GM18508 (cell line): ENCODE data around the gene PPP4C.
A peak's percentile ranks its signal among the peaks of the same experiment; 100 is the strongest.

Source experiments
- ATAC-seq: cut with Tn5 transposase; IDR thresholded peaks from one replicate; pipeline ENCODE4 v1.9.1; 2021; ENCODE audit warnings: moderate number of reproducible peaks; ENCODE audit not compliant: insufficient read depth, unreplicated experiment

Gene PPP4C

GRCh38 chr16:30077656-30078055 lies 1.9 kb downstream of the PPP4C start:
- no peak for ATAC-seq

GRCh38 chr16:30078744-30079143 lies 3.0 kb downstream of the PPP4C start:
- ATAC-seq: no peak

- ATAC-seq: no peak
These were observed 3.7 kb downstream of the PPP4C start for GRCh38 chr16:30079480-30079879.

- no peak for ATAC-seq
These were observed 6.8 kb downstream of the PPP4C start for GRCh38 chr16:30082545-30083090.

GRCh38 chr16:30083216-30084055 lies 7.6 kb downstream of the PPP4C start:
- ATAC-seq: no peak

- ATAC-seq: no peak
These were observed 8.5 kb downstream of the PPP4C start for GRCh38 chr16:30084096-30084815.

GRCh38 chr16:30084816-30085159 lies 9.0 kb downstream of the PPP4C start:
- ATAC-seq: no peak

GRCh38 chr16:30085247-30085646 lies 9.5 kb downstream of the PPP4C start:
- ATAC-seq: no peak

GRCh38 chr16:30085820-30086219 lies 10.0 kb downstream of the PPP4C start:
- no peak for ATAC-seq

GRCh38 chr16:30086291-30087140 lies 10.7 kb downstream of the PPP4C start:
- no peak for ATAC-seq

- ATAC-seq: no peak
These were observed 11.5 kb downstream of the PPP4C start for GRCh38 chr16:30087181-30087898.

- no peak for ATAC-seq
These were observed 12.5 kb downstream of the PPP4C start for GRCh38 chr16:30088237-30088831.

- no peak for ATAC-seq
These were observed 13.2 kb downstream of the PPP4C start for GRCh38 chr16:30088832-30089624.

- ATAC-seq: no peak
These were observed 15.0 kb downstream of the PPP4C start for GRCh38 chr16:30090610-30091331.

- no peak for ATAC-seq
These were observed 15.9 kb downstream of the PPP4C start, which contains the start of gene TBX6 for GRCh38 chr16:30091474-30092372. Gene TBX6, minus strand, starts transcription at chr16:30091924. Its CDS starts 731 bp downstream, at chr16:30091193.

GRCh38 chr16:30092373-30093010 lies 16.7 kb downstream of the PPP4C start:
- ATAC-seq: peak; percentile 34
